Ectodermal cell (in vitro differentiated cells): Measurements from ENCODE around the gene ZPR1.

Source experiments
- H3K27ac ChIP-seq: 2 replicates; pipeline ENCODE4 v1.7.0; 2013; ENCODE audit warnings: mild to moderate bottlenecking, low read depth, low read length; ENCODE audit not compliant: insufficient read depth, poor library complexity, severe bottlenecking
- H3K27me3 ChIP-seq: 2 replicates; pipeline ENCODE4 v1.7.0; 2013; ENCODE audit warnings: mild to moderate bottlenecking, low read length; ENCODE audit not compliant: insufficient read depth, control insufficient read depth, poor library complexity, severe bottlenecking
- H3K36me3 ChIP-seq: one replicate; pipeline ENCODE4 v1.7.0; 2013; ENCODE audit warnings: low read length; ENCODE audit not compliant: control insufficient read depth, insufficient read depth
- H3K4me1 ChIP-seq: one replicate; pipeline ENCODE4 v1.7.0; 2013; ENCODE audit warnings: low read length; ENCODE audit not compliant: control insufficient read depth, insufficient read depth
- H3K4me3 ChIP-seq: 2 replicates; pipeline ENCODE4 v1.7.0; 2013; ENCODE audit warnings: low read depth, low read length, control low read depth; ENCODE audit not compliant: insufficient read depth
- H3K9me3 ChIP-seq: 2 replicates; pipeline ENCODE4 v1.7.0; 2013; ENCODE audit warnings: mild to moderate bottlenecking, low read length, moderate library complexity; ENCODE audit not compliant: control insufficient read depth
- WGBS, 2 experiments: methylation state at CpG; one replicate each; pipeline ENCODE4 v1.1.7; 2013; ENCODE audit warnings: missing lambda C conversion rate in 2 of 2; 5-methylcytosine and 5-hydroxymethylcytosine counted together

Gene ZPR1

GRCh38 chr11:116786326-116786725 is 1.5 kb downstream of the ZPR1 start:
- Histone ChIP-seq H3K27ac (no peak overlapping the region), H3K27me3 (peaks cover 18% of the 10 kb centered on the region), H3K9me3 (no peaks in the 10 kb centered on the region), H3K36me3 (peaks cover 38% of the 10 kb centered on the region), H3K4me1 (peaks cover 10% of the 10 kb centered on the region), H3K4me3 (no peak overlapping the region)
- 86 to 94% methylated on average over 2 of the region's 2 CpGs for WGBS, 2 experiments

GRCh38 chr11:116782728-116783127 is 5.1 kb downstream of the ZPR1 start:
- H3K9me3 ChIP-seq, result no peaks in the 10 kb centered on the region
- no peaks in the 10 kb centered on the region for H3K27me3 ChIP-seq
- peaks cover 49% of the 10 kb centered on the region for H3K36me3 ChIP-seq
- H3K4me3 ChIP-seq, result no peak overlapping the region
- peaks cover 4% of the 10 kb centered on the region for H3K4me1 ChIP-seq
- 94 to 95% methylated on average over 4 of the region's 4 CpGs for WGBS, 2 experiments
- no peak overlapping the region for H3K27ac ChIP-seq

- H3K27me3 ChIP-seq, result no peaks in the 10 kb centered on the region
- no peaks in the 10 kb centered on the region for H3K9me3 ChIP-seq
- peaks cover 27% of the 10 kb centered on the region for H3K36me3 ChIP-seq
- H3K27ac ChIP-seq, result no peak overlapping the region
- peaks cover 5% of the 10 kb centered on the region for H3K4me1 ChIP-seq
- WGBS, 2 experiments, result 96 to 97% methylated on average over 4 of the region's 4 CpGs
- no peak overlapping the region for H3K4me3 ChIP-seq
These were observed 9.3 kb downstream of the ZPR1 start for GRCh38 chr11:116778556-116778955.

GRCh38 chr11:116777056-116777455 is 10.8 kb downstream of the ZPR1 start:
- Histone ChIP-seq H3K4me1 (peaks cover 6% of the 10 kb centered on the region), H3K27me3 (no peaks in the 10 kb centered on the region), H3K4me3 (no peak overlapping the region), H3K27ac (no peak overlapping the region), H3K9me3 (no peaks in the 10 kb centered on the region), H3K36me3 (peaks cover 14% of the 10 kb centered on the region)
- 91 to 93% methylated on average over 7 of the region's 7 CpGs for WGBS, 2 experiments

- no peaks in the 10 kb centered on the region for H3K27me3 ChIP-seq
- H3K9me3 ChIP-seq, result no peaks in the 10 kb centered on the region
- H3K4me3 ChIP-seq, result no peak overlapping the region
- peaks cover 12% of the 10 kb centered on the region for H3K36me3 ChIP-seq
- H3K27ac ChIP-seq, result no peak overlapping the region
- peaks cover 6% of the 10 kb centered on the region for H3K4me1 ChIP-seq
These were observed 11.3 kb downstream of the ZPR1 start for GRCh38 chr11:116776522-116776984.

- no peak overlapping the region for H3K4me3 ChIP-seq
- H3K27me3 ChIP-seq, result no peaks in the 10 kb centered on the region
- no peak overlapping the region for H3K27ac ChIP-seq
- no peaks in the 10 kb centered on the region for H3K9me3 ChIP-seq
- H3K36me3 ChIP-seq, result peaks cover 8% of the 10 kb centered on the region
- 90 to 95% methylated on average over 4 to 5 of the region's 5 CpGs for WGBS, 2 experiments
- peaks cover 6% of the 10 kb centered on the region for H3K4me1 ChIP-seq
These were observed 11.8 kb downstream of the ZPR1 start for GRCh38 chr11:116775975-116776374.

GRCh38 chr11:116774661-116775060 is 13.2 kb downstream of the ZPR1 start:
- WGBS, 2 experiments, result 86 to 91% methylated on average over 5 of the region's 5 CpGs
- H3K9me3 ChIP-seq, result no peaks in the 10 kb centered on the region
- H3K4me3 ChIP-seq, result no peak overlapping the region
- H3K4me1 ChIP-seq, result peaks cover 6% of the 10 kb centered on the region
- H3K27ac ChIP-seq, result no peak overlapping the region
- H3K27me3 ChIP-seq, result no peaks in the 10 kb centered on the region
- H3K36me3 ChIP-seq, result peaks cover 8% of the 10 kb centered on the region

- 7 to 11% methylated on average over 21 to 23 of the region's 25 CpGs for WGBS, 2 experiments
- peak overlapping the region; percentile 69 for H3K4me3 ChIP-seq
These were observed 14.4 kb downstream of the ZPR1 start for GRCh38 chr11:116773203-116774097.

GRCh38 chr11:116772443-116773202 is 15.2 kb downstream of the ZPR1 start, which contains the start of gene BUD13:
Gene BUD13 (minus strand): TSS chr11:116772987. CDS start chr11:116772964, 23 bp downstream.
- H3K4me1 ChIP-seq, result peaks cover 6% of the 10 kb centered on the region
- no peaks in the 10 kb centered on the region for H3K27me3 ChIP-seq
- peak within 1 kb of the TSS; percentile 86 for H3K27ac ChIP-seq
- H3K9me3 ChIP-seq, result no peaks in the 10 kb centered on the region
- 0% methylated on average over 73 of the region's 73 CpGs for WGBS, 2 experiments
- peak within 1 kb of the TSS; percentile 69 for H3K4me3 ChIP-seq
- H3K36me3 ChIP-seq, result peaks cover 10% of the 10 kb centered on the region

More at GRCh38 chr11:116773203-116774097, 14.4 kb downstream of the ZPR1 start:
- H3K36me3 ChIP-seq, result peaks cover 10% of the 10 kb centered on the region
- no peaks in the 10 kb centered on the region for H3K27me3 ChIP-seq
- no peaks in the 10 kb centered on the region for H3K9me3 ChIP-seq
- H3K27ac ChIP-seq, result no peak overlapping the region
- peaks cover 6% of the 10 kb centered on the region for H3K4me1 ChIP-seq

- Histone ChIP-seq H3K27ac (no peak overlapping the region), H3K4me3 (peak overlapping the region; percentile 69), H3K36me3 (peaks cover 10% of the 10 kb centered on the region), H3K4me1 (peaks cover 6% of the 10 kb centered on the region), H3K9me3 (no peaks in the 10 kb centered on the region), H3K27me3 (no peaks in the 10 kb centered on the region)
- WGBS, 2 experiments, result 32 to 44% methylated on average over 1 to 2 of the region's 2 CpGs
These were observed 15.9 kb downstream of the ZPR1 start for GRCh38 chr11:116771935-116772334.
